Neural cell (in vitro differentiated cells): Measurements from ENCODE around the gene CTU1.

Experiments used
- EP300 ChIP-seq: fragments of 450-650 bp; conservative IDR thresholded peaks from 2 replicates; pipeline ENCODE4 v1.6.1; 2014; ENCODE audit warnings: antibody characterized with exemption, mild to moderate bottlenecking, moderate library complexity; ENCODE audit not compliant: poor library complexity, severe bottlenecking
- EZH2 ChIP-seq: fragments of 200-600, 300-800 bp; shearing (Covaris generic), sonication (generic); IDR thresholded peaks from 2 replicates; pipeline ENCODE4 v1.6.1; 2014; ENCODE audit warnings: antibody characterized with exemption, low read length, borderline replicate concordance, mild to moderate bottlenecking; ENCODE audit not compliant: insufficient read depth, poor library complexity, severe bottlenecking
- MXI1 ChIP-seq: fragments of 450-650 bp; conservative IDR thresholded peaks from 2 replicates; pipeline ENCODE4 v1.6.1; 2014; ENCODE audit warnings: antibody characterized with exemption, mild to moderate bottlenecking; ENCODE audit not compliant: poor library complexity, severe bottlenecking
- POLR2AphosphoS5 ChIP-seq: IDR thresholded peaks from 2 replicates; pipeline ENCODE4 v1.6.1; 2012
- RAD21 ChIP-seq: fragments of 450-650 bp; conservative IDR thresholded peaks from 2 replicates; pipeline ENCODE4 v1.6.1; 2014; ENCODE audit warnings: antibody characterized with exemption, mild to moderate bottlenecking, moderate library complexity
- SMC3 ChIP-seq: fragments of 450-650 bp; conservative IDR thresholded peaks from 2 replicates; pipeline ENCODE4 v1.6.1; 2014; ENCODE audit warnings: antibody characterized with exemption, mild to moderate bottlenecking, moderate library complexity; ENCODE audit not compliant: poor library complexity
- TAF1 ChIP-seq: IDR thresholded peaks from 2 replicates; pipeline ENCODE4 v1.6.1; 2012; ENCODE audit warnings: low read depth
- TF ChIP-seq, protein P1 (sequence below): fragments of 450-650 bp; IDR thresholded peaks from 2 replicates; pipeline ENCODE4 v1.5.1; 2014; ENCODE audit warnings: antibody characterized with exemption, mild to moderate bottlenecking, moderate library complexity; ENCODE audit not compliant: poor library complexity, severe bottlenecking
- TF ChIP-seq, protein P2 (sequence below): IDR thresholded peaks from 2 replicates; pipeline ENCODE4 v1.6.1; 2012; ENCODE audit warnings: borderline replicate concordance

DNA sequence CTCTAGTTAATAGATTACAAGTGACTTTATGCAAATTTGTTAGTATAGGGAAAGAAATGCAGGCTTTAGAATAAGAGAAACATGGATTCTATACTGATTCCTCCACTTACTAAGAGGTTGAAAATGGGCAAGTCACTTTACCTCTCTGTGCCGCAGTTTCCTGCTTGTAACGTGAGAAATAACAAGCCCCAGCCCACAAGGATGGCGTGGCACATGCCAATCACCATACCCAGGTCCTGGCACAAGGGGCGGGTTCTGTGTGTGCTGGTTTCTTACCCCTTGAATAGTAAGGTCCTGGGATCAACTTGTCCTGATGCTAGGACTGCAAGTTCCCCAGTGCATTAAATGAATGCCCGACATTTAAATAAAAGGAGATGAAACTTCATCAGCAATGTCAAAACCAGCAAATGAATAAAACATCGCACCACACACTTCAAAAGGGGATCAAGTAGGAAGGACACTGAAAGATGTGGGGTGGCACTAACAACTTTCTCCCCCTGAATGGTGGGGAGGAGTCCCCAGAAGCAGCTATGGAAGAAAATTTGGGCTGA, 8.6 kb upstream of the CTU1 start:
- TF ChIP-seq, protein P1, sequence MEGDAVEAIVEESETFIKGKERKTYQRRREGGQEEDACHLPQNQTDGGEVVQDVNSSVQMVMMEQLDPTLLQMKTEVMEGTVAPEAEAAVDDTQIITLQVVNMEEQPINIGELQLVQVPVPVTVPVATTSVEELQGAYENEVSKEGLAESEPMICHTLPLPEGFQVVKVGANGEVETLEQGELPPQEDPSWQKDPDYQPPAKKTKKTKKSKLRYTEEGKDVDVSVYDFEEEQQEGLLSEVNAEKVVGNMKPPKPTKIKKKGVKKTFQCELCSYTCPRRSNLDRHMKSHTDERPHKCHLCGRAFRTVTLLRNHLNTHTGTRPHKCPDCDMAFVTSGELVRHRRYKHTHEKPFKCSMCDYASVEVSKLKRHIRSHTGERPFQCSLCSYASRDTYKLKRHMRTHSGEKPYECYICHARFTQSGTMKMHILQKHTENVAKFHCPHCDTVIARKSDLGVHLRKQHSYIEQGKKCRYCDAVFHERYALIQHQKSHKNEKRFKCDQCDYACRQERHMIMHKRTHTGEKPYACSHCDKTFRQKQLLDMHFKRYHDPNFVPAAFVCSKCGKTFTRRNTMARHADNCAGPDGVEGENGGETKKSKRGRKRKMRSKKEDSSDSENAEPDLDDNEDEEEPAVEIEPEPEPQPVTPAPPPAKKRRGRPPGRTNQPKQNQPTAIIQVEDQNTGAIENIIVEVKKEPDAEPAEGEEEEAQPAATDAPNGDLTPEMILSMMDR = no peak
- no peak for TF ChIP-seq MXI1
- TF ChIP-seq EZH2 = no peak
- no peak for TF ChIP-seq EP300
- TF ChIP-seq TAF1 = no peak
- TF ChIP-seq POLR2AphosphoS5 = no peak
- no peak for TF ChIP-seq RAD21
- TF ChIP-seq, protein P2, sequence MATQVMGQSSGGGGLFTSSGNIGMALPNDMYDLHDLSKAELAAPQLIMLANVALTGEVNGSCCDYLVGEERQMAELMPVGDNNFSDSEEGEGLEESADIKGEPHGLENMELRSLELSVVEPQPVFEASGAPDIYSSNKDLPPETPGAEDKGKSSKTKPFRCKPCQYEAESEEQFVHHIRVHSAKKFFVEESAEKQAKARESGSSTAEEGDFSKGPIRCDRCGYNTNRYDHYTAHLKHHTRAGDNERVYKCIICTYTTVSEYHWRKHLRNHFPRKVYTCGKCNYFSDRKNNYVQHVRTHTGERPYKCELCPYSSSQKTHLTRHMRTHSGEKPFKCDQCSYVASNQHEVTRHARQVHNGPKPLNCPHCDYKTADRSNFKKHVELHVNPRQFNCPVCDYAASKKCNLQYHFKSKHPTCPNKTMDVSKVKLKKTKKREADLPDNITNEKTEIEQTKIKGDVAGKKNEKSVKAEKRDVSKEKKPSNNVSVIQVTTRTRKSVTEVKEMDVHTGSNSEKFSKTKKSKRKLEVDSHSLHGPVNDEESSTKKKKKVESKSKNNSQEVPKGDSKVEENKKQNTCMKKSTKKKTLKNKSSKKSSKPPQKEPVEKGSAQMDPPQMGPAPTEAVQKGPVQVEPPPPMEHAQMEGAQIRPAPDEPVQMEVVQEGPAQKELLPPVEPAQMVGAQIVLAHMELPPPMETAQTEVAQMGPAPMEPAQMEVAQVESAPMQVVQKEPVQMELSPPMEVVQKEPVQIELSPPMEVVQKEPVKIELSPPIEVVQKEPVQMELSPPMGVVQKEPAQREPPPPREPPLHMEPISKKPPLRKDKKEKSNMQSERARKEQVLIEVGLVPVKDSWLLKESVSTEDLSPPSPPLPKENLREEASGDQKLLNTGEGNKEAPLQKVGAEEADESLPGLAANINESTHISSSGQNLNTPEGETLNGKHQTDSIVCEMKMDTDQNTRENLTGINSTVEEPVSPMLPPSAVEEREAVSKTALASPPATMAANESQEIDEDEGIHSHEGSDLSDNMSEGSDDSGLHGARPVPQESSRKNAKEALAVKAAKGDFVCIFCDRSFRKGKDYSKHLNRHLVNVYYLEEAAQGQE = no peak
- TF ChIP-seq SMC3 = no peak
